Fibroblast of skin of abdomen (primary cell): ENCODE results near the gene RASGRF1.

Source experiments
- DNase-seq: peaks from one replicate; pipeline ENCODE4 v3.0.0-alpha.2; 2013

Gene RASGRF1

GRCh38 chr15:78985859-78986475 is 104.6 kb downstream of the RASGRF1 start:
- no peak for DNase-seq

GRCh38 chr15:78984041-78984440 is 106.5 kb downstream of the RASGRF1 start:
- DNase-seq: no peak

- no peak for DNase-seq
Measured at GRCh38 chr15:78983146-78983918, 107.2 kb downstream of the RASGRF1 start.

GRCh38 chr15:78982736-78983135 is 107.8 kb downstream of the RASGRF1 start:
- DNase-seq: no peak

- DNase-seq: no peak
Measured at GRCh38 chr15:78981532-78982313, 108.9 kb downstream of the RASGRF1 start.

GRCh38 chr15:78979456-78980320 is 110.9 kb downstream of the RASGRF1 start:
- peak; percentile 74 for DNase-seq

GRCh38 chr15:78978601-78979179 is 111.9 kb downstream of the RASGRF1 start:
- DNase-seq: no peak

- no peak for DNase-seq
Measured at GRCh38 chr15:78977591-78978347, 112.8 kb downstream of the RASGRF1 start.

GRCh38 chr15:78977091-78977571 is 113.4 kb downstream of the RASGRF1 start:
- no peak for DNase-seq

GRCh38 chr15:78976691-78977090 is 113.9 kb downstream of the RASGRF1 start:
- DNase-seq: no peak

- no peak for DNase-seq
Measured at GRCh38 chr15:78974272-78974918, 116.2 kb downstream of the RASGRF1 start.

- DNase-seq: no peak
Measured at GRCh38 chr15:78969687-78970349, 120.8 kb downstream of the RASGRF1 start.

- no peak for DNase-seq
Measured at GRCh38 chr15:78968539-78969271, 121.9 kb downstream of the RASGRF1 start.

- no peak for DNase-seq
Measured at GRCh38 chr15:78968114-78968513, 122.5 kb downstream of the RASGRF1 start.

- no peak for DNase-seq
Measured at GRCh38 chr15:78960308-78960707, 130.3 kb downstream of the RASGRF1 start.

- no peak for DNase-seq
Measured at GRCh38 chr15:78959360-78959759, 131.2 kb downstream of the RASGRF1 start.

- no peak for DNase-seq
Measured at GRCh38 chr15:78957416-78958093, 133.0 kb downstream of the RASGRF1 start.

- no peak for DNase-seq
Measured at GRCh38 chr15:78956937-78957336, 133.6 kb downstream of the RASGRF1 start.

- DNase-seq: no peak
Measured at GRCh38 chr15:78955355-78955754, 135.2 kb downstream of the RASGRF1 start.
